Lower leg skin (tissue), 4 donors: ENCODE measurements around the gene ZIC5. TPM values are rescaled to one million over a fixed set of nuclear protein-coding genes. Genes with fewer than 3 reads are reported as not detected.

Experiments
- DNase-seq, 2 donors: peaks; one replicate each; pipeline ENCODE4 v3.0.0-alpha.2; 2019; ENCODE audit warnings: low spot score in 2 of 2
- H3K4me3 ChIP-seq: fragments of 200-600 bp; sonication (generic); 2 replicates; pipeline ENCODE4 v1.5.1; 2017; ENCODE audit warnings: mild to moderate bottlenecking, low read depth; ENCODE audit not compliant: poor library complexity, severe bottlenecking
- POLR2A ChIP-seq, 2 donors: fragments of 450-650 bp; IDR thresholded peaks; one replicate each; pipeline ENCODE4 v1.6.1; 2016 to 2017; ENCODE audit warnings: antibody characterized with exemption in 2 of 2, mild to moderate bottlenecking in 1 of 2, moderate library complexity in 1 of 2
- WGBS, 2 donors: methylation state at CpG; one replicate each; pipeline ENCODE4 v1.1.5; 2018; 5-methylcytosine and 5-hydroxymethylcytosine counted together
- intact Hi-C: fragments of 100-400 bp; cut with DNase I; formaldehyde crosslinking; loops from one replicate; pipeline ENCODE4 v1.15.0; 2023; ENCODE audit warnings: low total_unique reads
- total RNA-seq, 4 donors: library from RNA; depleted of rRNA; stranded (reverse); fragments of >200 nt; gene quantifications; one replicate each; pipeline ENCODE4 v1.1.0, GENCODE V29; 2016
- TF ChIP-seq, protein P1 (sequence below), 3 donors: fragments of 450-650 bp; IDR thresholded peaks; one replicate each; pipeline ENCODE4 v1.5.1; 2016; ENCODE audit warnings: antibody characterized with exemption in 3 of 3, mild to moderate bottlenecking in 3 of 3, moderate library complexity in 2 of 3

Gene ZIC5
- total RNA-seq, 4 donors from 2014 or later = not detected

GRCh38 chr13:99929866-99930265 lies 41.7 kb downstream of the ZIC5 start:
- H3K4me3 ChIP-seq = no peak overlapping the region
- no peak for TF ChIP-seq POLR2A (IDR thresholded peaks at IDR 0.05)
- DNase-seq = no peak
- intact Hi-C loops = no loop called here
- WGBS, 2 donors = 82 to 84% methylated on average over 7 of the region's 7 CpGs

GRCh38 chr13:99926014-99926731 lies 45.4 kb downstream of the ZIC5 start:
- intact Hi-C loops = no loop called here
- DNase-seq = no peak
- TF ChIP-seq POLR2A (IDR thresholded peaks at IDR 0.05) = no peak
- TF ChIP-seq, protein P1, sequence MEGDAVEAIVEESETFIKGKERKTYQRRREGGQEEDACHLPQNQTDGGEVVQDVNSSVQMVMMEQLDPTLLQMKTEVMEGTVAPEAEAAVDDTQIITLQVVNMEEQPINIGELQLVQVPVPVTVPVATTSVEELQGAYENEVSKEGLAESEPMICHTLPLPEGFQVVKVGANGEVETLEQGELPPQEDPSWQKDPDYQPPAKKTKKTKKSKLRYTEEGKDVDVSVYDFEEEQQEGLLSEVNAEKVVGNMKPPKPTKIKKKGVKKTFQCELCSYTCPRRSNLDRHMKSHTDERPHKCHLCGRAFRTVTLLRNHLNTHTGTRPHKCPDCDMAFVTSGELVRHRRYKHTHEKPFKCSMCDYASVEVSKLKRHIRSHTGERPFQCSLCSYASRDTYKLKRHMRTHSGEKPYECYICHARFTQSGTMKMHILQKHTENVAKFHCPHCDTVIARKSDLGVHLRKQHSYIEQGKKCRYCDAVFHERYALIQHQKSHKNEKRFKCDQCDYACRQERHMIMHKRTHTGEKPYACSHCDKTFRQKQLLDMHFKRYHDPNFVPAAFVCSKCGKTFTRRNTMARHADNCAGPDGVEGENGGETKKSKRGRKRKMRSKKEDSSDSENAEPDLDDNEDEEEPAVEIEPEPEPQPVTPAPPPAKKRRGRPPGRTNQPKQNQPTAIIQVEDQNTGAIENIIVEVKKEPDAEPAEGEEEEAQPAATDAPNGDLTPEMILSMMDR (IDR thresholded peaks at IDR 0.05) = no peak
- H3K4me3 ChIP-seq = no peak overlapping the region
- 48 to 52% methylated on average over 29 of the region's 29 CpGs for WGBS, 2 donors

DNA sequence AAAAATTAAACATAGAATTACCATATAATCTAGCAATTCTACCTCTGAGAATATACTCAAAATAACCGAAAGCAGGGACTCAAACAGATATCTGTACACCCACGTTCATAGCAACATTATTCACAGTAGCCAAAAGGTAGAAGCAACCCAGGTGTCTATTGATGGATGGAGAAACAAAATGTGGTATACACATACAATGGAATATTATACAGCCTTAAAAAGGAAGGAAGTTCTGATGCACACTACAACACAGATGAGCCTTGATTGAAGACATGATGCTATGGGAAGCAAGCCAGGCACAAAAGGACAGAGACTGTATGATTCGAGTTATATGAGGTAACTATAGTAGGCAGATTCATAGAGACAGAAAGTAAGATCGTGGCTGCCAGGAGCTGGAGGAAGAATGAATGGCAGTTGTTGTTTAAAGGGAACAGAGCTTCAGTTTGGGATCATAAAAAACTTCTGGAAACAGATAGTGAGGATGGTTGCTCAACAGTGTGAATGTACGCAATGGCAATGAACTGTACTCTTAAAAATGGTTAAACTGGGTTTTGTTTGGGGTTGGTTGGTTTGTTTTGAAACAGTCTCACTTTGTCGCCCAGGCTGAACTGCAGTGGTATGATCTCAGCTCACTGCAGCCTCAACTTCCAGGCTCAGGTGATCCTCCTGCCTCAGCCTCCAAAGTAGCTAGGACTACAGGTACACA lies 47.5 kb downstream of the ZIC5 start:
- H3K4me3 ChIP-seq = no peak overlapping the region
- no peak for TF ChIP-seq POLR2A (IDR thresholded peaks at IDR 0.05)
- TF ChIP-seq, protein P1 (IDR thresholded peaks at IDR 0.05) = no peak
- DNase-seq = no peak
- intact Hi-C loops = no loop called here
- WGBS, 2 donors = 75 to 86% methylated on average over 6 of the region's 6 CpGs

DNA sequence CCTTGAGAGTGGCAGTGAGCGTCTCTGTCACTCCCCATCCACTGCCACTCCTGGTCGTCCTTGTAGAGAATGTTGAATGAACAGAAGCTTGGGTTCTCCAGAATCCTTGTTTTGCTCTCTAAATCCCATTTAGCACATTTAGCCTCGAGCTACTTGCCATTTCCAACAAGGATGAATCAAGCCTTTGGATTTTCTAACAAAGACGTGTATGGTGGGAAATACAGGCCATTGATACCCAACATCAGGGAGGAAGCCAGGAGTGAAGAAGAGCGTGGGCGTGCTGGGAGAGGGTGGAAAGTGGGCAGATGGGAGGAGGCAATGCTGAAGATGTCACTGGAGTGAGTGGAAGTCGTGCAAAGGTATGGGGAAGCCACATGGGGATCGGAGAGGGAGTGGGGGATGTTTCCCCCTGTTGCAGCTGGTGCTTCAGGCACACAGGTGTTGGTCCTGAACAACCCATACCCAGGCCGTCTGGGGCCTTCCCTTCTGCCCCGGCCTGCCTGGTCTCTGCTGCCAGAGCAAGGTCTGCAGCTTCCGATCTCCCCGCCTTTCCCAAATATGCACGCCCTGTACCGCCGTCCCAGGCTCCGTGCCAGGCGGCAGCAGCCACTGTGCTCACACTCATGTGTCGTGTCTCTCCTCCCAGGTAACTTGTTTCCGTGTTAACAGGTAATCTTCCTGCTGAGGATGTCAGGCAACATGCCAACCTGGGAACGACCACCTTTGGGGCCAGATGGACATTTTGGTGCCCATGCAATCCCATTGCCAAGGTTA lies 48.7 kb downstream of the ZIC5 start:
- no peak overlapping the region for H3K4me3 ChIP-seq
- WGBS, 2 donors = 67 to 68% methylated on average over 19 to 20 of the region's 20 CpGs
- DNase-seq = no peak
- TF ChIP-seq POLR2A (IDR thresholded peaks at IDR 0.05) = no peak
- TF ChIP-seq, protein P1 (IDR thresholded peaks at IDR 0.05) = no peak
- intact Hi-C loops = no loop called here

- intact Hi-C loops = loop anchor here (10.0 kb wide), 1 partner anchor 316 kb away; no protein-coding TSS in a partner anchor
- 61 to 73% methylated on average over 2 of the region's 2 CpGs for WGBS, 2 donors
- no peak for DNase-seq
Measured at GRCh38 chr13:99919132-99919531, 52.4 kb downstream of the ZIC5 start.

More at GRCh38 chr13:99919132-99919531, 52.4 kb downstream of the ZIC5 start:
- H3K4me3 ChIP-seq = no peak overlapping the region
- TF ChIP-seq, protein P1 (IDR thresholded peaks at IDR 0.05) = no peak
- no peak for TF ChIP-seq POLR2A (IDR thresholded peaks at IDR 0.05)
